ENCODE data around the gene CD44.

The CD44 gene

GRCh38 chr11:35112056-35112845 is 26.7 kb upstream of the CD44 start:
- no peak for DNase-seq

GRCh38 chr11:35112846-35113105 is 26.2 kb upstream of the CD44 start:
- no peak for DNase-seq

GRCh38 chr11:35114906-35115687 is 23.9 kb upstream of the CD44 start:
- no peak for DNase-seq

GRCh38 chr11:35115688-35116030 is 23.3 kb upstream of the CD44 start:
- DNase-seq, result no peak

- no peak for DNase-seq
These were observed 22.7 kb upstream of the CD44 start for GRCh38 chr11:35116245-35116644.

GRCh38 chr11:35116762-35117640 is 22.0 kb upstream of the CD44 start:
- no peak for DNase-seq

- no peak for DNase-seq
These were observed 20.1 kb upstream of the CD44 start for GRCh38 chr11:35118906-35119305.

- no peak for DNase-seq
These were observed 17.6 kb upstream of the CD44 start for GRCh38 chr11:35121326-35121865.

- DNase-seq, result no peak
These were observed 16.7 kb upstream of the CD44 start for GRCh38 chr11:35122308-35122707.

GRCh38 chr11:35126000-35126878 is 12.7 kb upstream of the CD44 start:
- DNase-seq, result no peak

- DNase-seq, result no peak
These were observed 11.9 kb upstream of the CD44 start for GRCh38 chr11:35126879-35127581.

GRCh38 chr11:35127619-35128018 is 11.4 kb upstream of the CD44 start:
- DNase-seq, result no peak

GRCh38 chr11:35131094-35131493 is 7.9 kb upstream of the CD44 start:
- no peak for DNase-seq

- DNase-seq, result no peak
These were observed 7.1 kb upstream of the CD44 start for GRCh38 chr11:35131886-35132285.

- no peak for DNase-seq
These were observed 5.3 kb upstream of the CD44 start for GRCh38 chr11:35133656-35134055.

GRCh38 chr11:35134403-35135148 is 4.4 kb upstream of the CD44 start:
- DNase-seq, result no peak

GRCh38 chr11:35135222-35135621 is 3.7 kb upstream of the CD44 start:
- no peak for DNase-seq

GRCh38 chr11:35136311-35136710 is 2.7 kb upstream of the CD44 start:
- DNase-seq, result no peak

GRCh38 chr11:35138058-35138457 is 913 bp upstream of the CD44 start:
- no peak for DNase-seq

GRCh38 chr11:35138606-35138942 is 397 bp upstream of the CD44 start:
- DNase-seq, result no peak

GRCh38 chr11:35139722-35140282 is 831 bp downstream of the CD44 start:
- no peak for DNase-seq

All from GOT3 (cell line).